A549 (cell line): ENCODE data around the gene CSGALNACT2. TPM values are rescaled to one million over a fixed set of nuclear protein-coding genes. Genes with fewer than 3 reads are reported as not detected.

Experiments used
- ATAC-seq, 2 experiments: fragments of 200-7000 bp in 1 of 2; fragments of >200 bp in 1 of 2; cut with Nextera tagmentation in 1 of 2; cut with Tn5 transposase in 1 of 2; 3 replicates each; pipeline versions ENCODE4 v1.8.0 to v1.9.1; 2018 to 2020; ENCODE audit warnings: mild to moderate bottlenecking in 1 of 2, moderate library complexity in 1 of 2
- CTCF ChIA-PET: fragments of 300-600 bp; sonication (Branson Sonifier 250); formaldehyde crosslinking; extraction: SDS; loops from one replicate; lab custom pipeline; 2021; ENCODE audit warnings: antibody characterized with exemption, inconsistent platforms; lab: Yijun Ruan, JAX
- POLR2A ChIA-PET: fragments of 350-600 bp; formaldehyde crosslinking; extraction: SDS; loops from one replicate; lab custom pipeline; 2021; ENCODE audit warnings: antibody characterized with exemption, inconsistent platforms; lab: Yijun Ruan, JAX
- DNase-seq, 2 experiments: peaks; one replicate each; pipeline versions ENCODE4 v3.0.0 to v3.0.0-alpha.2; 2011 to 2016; ENCODE audit warnings: low read depth in 1 of 2, low spot score in 1 of 2
- FAIRE-seq: peaks from 2 replicates; lab custom pipeline; 2011; peaks lifted over from hg19 to GRCh38; lab: Jason Lieb, UNC
- H3K27ac ChIP-seq, 2 experiments: fragments of >200 bp; sonication (Bioruptor Twin); formaldehyde crosslinking; 3 replicates each; pipeline ENCODE4 v1.5.1; 2016 to 2017
- H3K4me1 ChIP-seq: fragments of >200 bp; sonication (Bioruptor Twin); formaldehyde crosslinking; 3 replicates; pipeline ENCODE4 v1.6.1; 2016
- H3K4me2 ChIP-seq: fragments of >200 bp; sonication (Bioruptor Twin); formaldehyde crosslinking; 3 replicates; pipeline ENCODE4 v1.6.1; 2016
- H3K4me3 ChIP-seq: fragments of >200 bp; sonication (Bioruptor Twin); formaldehyde crosslinking; 3 replicates; pipeline ENCODE4 v1.5.1; 2016
- H3K9me3 ChIP-seq: fragments of >200 bp; sonication (Bioruptor Twin); formaldehyde crosslinking; 3 replicates; pipeline ENCODE4 v1.6.1; 2016
- CBX2 ChIP-seq: fragments of 200-600 bp; sonication (generic); IDR thresholded peaks from 2 replicates; pipeline ENCODE4 v1.6.1; 2016; ENCODE audit warnings: low read depth, mild to moderate bottlenecking, borderline replicate concordance
- CHD2 ChIP-seq: fragments of 150-350 bp; IDR thresholded peaks from 2 replicates; pipeline ENCODE4 v1.6.1; 2014; ENCODE audit warnings: low read length; ENCODE audit not compliant: partially characterized antibody
- EHMT2 ChIP-seq: fragments of 200-600 bp; sonication (generic); IDR thresholded peaks from 2 replicates; pipeline ENCODE4 v1.6.1; 2016; ENCODE audit warnings: antibody characterized with exemption, low read depth, mild to moderate bottlenecking, moderate library complexity
- ESRRA ChIP-seq: fragments of 150-350 bp; IDR thresholded peaks from 2 replicates; pipeline ENCODE4 v1.6.1; 2014; ENCODE audit warnings: mild to moderate bottlenecking, low read length, borderline replicate concordance
- FOSB ChIP-seq: fragments of 250-450 bp; sonication (Bioruptor Pico); IDR thresholded peaks from 2 replicates; pipeline ENCODE4 v1.5.0; 2020; ENCODE audit warnings: mild to moderate bottlenecking, moderate library complexity
- FOSL2 ChIP-seq, 2 experiments: fragments of 450-650 bp in 1 of 2; fragments of >200 bp in 1 of 2; sonication (Bioruptor Twin) in 1 of 2; formaldehyde crosslinking; IDR thresholded peaks; 2 replicates each; pipeline versions ENCODE4 v1.5.0 to v1.6.1; 2016 to 2020; ENCODE audit warnings: mild to moderate bottlenecking in 1 of 2, moderate library complexity in 1 of 2
- GATA3 ChIP-seq: IDR thresholded peaks from 2 replicates; pipeline ENCODE4 v1.6.1; 2012; ENCODE audit warnings: borderline replicate concordance
- HDAC2 ChIP-seq: fragments of 200-600 bp; sonication (generic); IDR thresholded peaks from 2 replicates; pipeline ENCODE4 v1.6.1; 2016
- HES2 ChIP-seq: fragments of >200 bp; sonication (Bioruptor Twin); formaldehyde crosslinking; IDR thresholded peaks from 2 replicates; pipeline ENCODE4 v1.6.1; 2016
- HEYL ChIP-seq: fragments of 250-450 bp; sonication (Bioruptor Pico); IDR thresholded peaks from 2 replicates; pipeline ENCODE4 v1.8.0; 2021; ENCODE audit warnings: mild to moderate bottlenecking, moderate library complexity
- JUN ChIP-seq, 2 experiments: fragments of >200 bp; sonication (Bioruptor Twin); formaldehyde crosslinking; IDR thresholded peaks; 2 replicates in 1 of 2; 3 replicates in 1 of 2; pipeline ENCODE4 v1.6.1; 2016 to 2017
- KDM1A ChIP-seq: fragments of 200-600 bp; sonication (generic); IDR thresholded peaks from 2 replicates; pipeline ENCODE4 v1.6.1; 2016; ENCODE audit warnings: low read depth, mild to moderate bottlenecking
- KDM5A ChIP-seq: fragments of 200-600 bp; sonication (generic); IDR thresholded peaks from 2 replicates; pipeline ENCODE4 v1.6.1; 2016; ENCODE audit warnings: antibody characterized with exemption, mild to moderate bottlenecking
- MAFK ChIP-seq: fragments of 450-650 bp; IDR thresholded peaks from 2 replicates; pipeline ENCODE4 v1.6.1; 2014; ENCODE audit not compliant: partially characterized antibody
- MAZ ChIP-seq: fragments of 150-350 bp; IDR thresholded peaks from 2 replicates; pipeline ENCODE4 v1.6.1; 2014; ENCODE audit warnings: antibody characterized with exemption, low read depth, low read length, borderline replicate concordance
- POLR2A ChIP-seq: IDR thresholded peaks from 2 replicates; pipeline ENCODE4 v1.6.1; 2012; ENCODE audit warnings: mild to moderate bottlenecking, low read length
- POLR2AphosphoS2 ChIP-seq: conservative IDR thresholded peaks from 2 replicates; pipeline ENCODE4 v1.6.1; 2012; ENCODE audit warnings: low read length, improper control_type of control experiment, inconsistent platforms
- RAD21 ChIP-seq, 2 experiments: fragments of >200 bp in 1 of 2; sonication (Bioruptor Twin) in 1 of 2; formaldehyde crosslinking in 1 of 2; IDR thresholded peaks in 1 of 2; conservative IDR thresholded peaks in 1 of 2; 2 replicates in 1 of 2; 3 replicates in 1 of 2; pipeline ENCODE4 v1.6.1; 2012 to 2018; ENCODE audit warnings: inconsistent platforms in 1 of 2
- RARB ChIP-seq: fragments of 250-450 bp; sonication (Bioruptor Pico); IDR thresholded peaks from 2 replicates; pipeline ENCODE4 v1.8.0; 2021; ENCODE audit warnings: mild to moderate bottlenecking, moderate library complexity
- RCOR1 ChIP-seq: fragments of 150-350 bp; IDR thresholded peaks from 2 replicates; pipeline ENCODE4 v1.6.1; 2014; ENCODE audit warnings: antibody characterized with exemption, low read length, low read depth
- SREBF2 ChIP-seq: fragments of 450-650 bp; IDR thresholded peaks from 2 replicates; pipeline ENCODE4 v1.6.1; 2014; ENCODE audit warnings: mild to moderate bottlenecking, moderate library complexity
- ZNF302 ChIP-seq: fragments of 250-450 bp; sonication (Bioruptor Pico); IDR thresholded peaks from 2 replicates; pipeline ENCODE4 v1.9.0; 2021; ENCODE audit warnings: inconsistent platforms, mild to moderate bottlenecking, moderate library complexity
- WGBS: methylation state at CpG from one replicate; pipeline ENCODE4 v1.1.6; 2017; ENCODE audit errors: missing lambda C conversion rate; 5-methylcytosine and 5-hydroxymethylcytosine counted together
- polyA plus RNA-seq, 4 experiments: library from polyadenylated mRNA; depleted of rRNA in 3 of 4; stranded (reverse); fragments of >200 nt; fragmentation: RNase III in 1 of 4; extraction: RNeasy Plus Mini Kit Qiagen cat#74134 plus additional on column Dnase treatment in 1 of 4; gene quantifications; 2 replicates in 3 of 4; 3 replicates in 1 of 4; pipeline ENCODE4 v1.2.3, GENCODE V29; 2011 to 2017

The CSGALNACT2 gene
- polyA plus RNA-seq, 2 of the 4 experiments (the other 2 are of a cell fraction) = 11.2 to 29.9 TPM

- ChIA-PET POLR2A (no interaction called here), CTCF (no interaction called here)
- H3K4me1 ChIP-seq = no peaks in the 10 kb centered on the region
- H3K9me3 ChIP-seq = no peaks in the 10 kb centered on the region
- no peak for TF ChIP-seq CBX2
- no peak for TF ChIP-seq KDM5A
- TF ChIP-seq GATA3 = no peak
- no peak for TF ChIP-seq RCOR1
- no peak for TF ChIP-seq HES2
- no peak for TF ChIP-seq SREBF2
- H3K4me2 ChIP-seq = no peak overlapping the region
- no peak overlapping the region for H3K4me3 ChIP-seq
- DNase-seq = no peak
- no peak for ATAC-seq
- FAIRE-seq = no peak
- WGBS = 61% methylated on average over 8 of the region's 8 CpGs
- no peak overlapping the region for H3K27ac ChIP-seq
These were observed 9.9 kb upstream of the CSGALNACT2 start for GRCh38 chr10:43128331-43128730.

DNA sequence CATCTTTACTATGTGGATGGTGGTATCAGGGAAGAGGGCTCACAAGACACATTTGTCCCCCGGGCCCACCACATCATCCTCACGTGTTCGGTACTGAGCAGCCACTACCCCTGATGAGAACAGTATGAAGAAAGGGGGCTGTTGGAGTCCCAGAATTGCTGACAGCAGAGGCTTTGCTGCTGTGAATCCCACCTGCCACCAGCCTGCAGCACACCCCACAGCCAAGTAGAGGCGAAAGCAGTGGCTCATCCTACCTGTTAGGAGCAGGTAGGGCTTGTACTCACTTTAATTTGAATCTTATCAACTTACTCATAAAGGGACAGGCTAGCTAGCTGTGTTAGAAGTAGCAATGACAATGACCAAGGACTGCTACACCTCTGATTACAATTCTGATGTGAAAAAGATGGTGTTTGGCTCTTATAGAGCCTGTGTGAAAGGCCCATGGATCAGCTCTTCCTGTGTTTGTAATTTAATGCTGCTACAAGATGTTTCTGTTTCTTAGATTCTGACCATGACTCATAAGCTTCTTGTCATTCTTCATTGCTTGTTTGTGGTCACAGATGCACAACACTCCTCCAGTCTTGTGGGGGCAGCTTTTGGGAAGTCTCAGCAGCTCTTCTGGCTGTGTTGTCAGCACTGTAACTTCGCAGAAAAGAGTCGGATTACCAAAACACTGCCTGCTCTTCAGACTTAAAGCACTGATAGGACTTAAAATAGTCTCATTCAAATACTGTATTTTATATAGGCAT is 9.1 kb upstream of the CSGALNACT2 start:
- H3K9me3 ChIP-seq = no peaks in the 10 kb centered on the region
- ATAC-seq = peak in 1 of 2 experiments; percentile 14; a peak in 2 of 6 replicates
- no peak overlapping the region for H3K27ac ChIP-seq
- TF ChIP-seq ESRRA (no peak), JUN (IDR thresholded peaks at IDR 0.05) (no peak), RARB (CRISPR knock-in tag) (no peak), POLR2A (no peak), ZNF302 (CRISPR knock-in tag) (no peak), POLR2AphosphoS2 (no peak), FOSL2 (IDR thresholded peaks at IDR 0.05) (no peak), FOSL2 (CRISPR knock-in tag; IDR thresholded peaks at IDR 0.05) (no peak), HEYL (CRISPR knock-in tag) (no peak)
- TF ChIP-seq, all 56 proteins: peak for 0
- Histone ChIP-seq H3K4me3 (no peak overlapping the region), H3K4me1 (0 out of 3 replicates have a peak, but pooled peaks cover 2% of the 10 kb centered on the region), H3K4me2 (no peak overlapping the region)
- FAIRE-seq (no peak), DNase-seq (no peak)
- ChIA-PET CTCF (no interaction called here), POLR2A (interaction anchor here (1.0 kb wide), 1 partner anchor 9 kb away, joined by 4 read pairs; the partner anchor contains the start of gene CSGALNACT2)
- 66% methylated on average over 6 of the region's 6 CpGs for WGBS

DNA sequence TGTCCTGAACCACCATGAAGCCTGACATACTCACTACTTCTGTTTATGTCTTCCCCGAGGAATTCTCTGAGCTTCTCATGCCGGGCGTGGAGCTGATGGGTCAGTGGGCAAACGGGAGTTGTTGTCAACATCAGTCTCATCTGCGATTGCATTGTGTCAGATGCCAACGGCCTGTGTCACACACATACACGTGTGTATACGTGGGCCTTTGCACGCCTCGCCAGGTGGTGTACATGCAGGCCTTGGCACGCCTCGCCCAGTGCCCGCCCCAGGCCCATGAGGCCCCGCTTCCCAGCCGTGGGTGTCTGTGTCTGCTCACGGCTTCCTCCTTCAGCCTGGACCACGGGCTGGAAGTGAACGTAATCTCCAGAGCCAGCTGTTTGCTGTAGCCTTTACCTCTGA is 7.5 kb upstream of the CSGALNACT2 start:
- H3K4me1 ChIP-seq = 0 out of 3 replicates have a peak, but pooled peaks cover 3% of the 10 kb centered on the region
- ChIA-PET CTCF (interaction anchor here (1.4 to 1.8 kb wide), 2 partner anchors 25 to 74 kb away, joined by 4 to 7 read pairs; no protein-coding TSS in a partner anchor), POLR2A (no interaction called here)
- FAIRE-seq = no peak
- H3K27ac ChIP-seq = no peak overlapping the region
- DNase-seq = no peak
- no peak overlapping the region for H3K4me3 ChIP-seq
- TF ChIP-seq KDM1A (no peak), HEYL (CRISPR knock-in tag) (no peak), RAD21 (conservative IDR thresholded peaks at IDR 0.05 in 1 of 2, IDR thresholded peaks at IDR 0.05 in 1 of 2) (no peak), HDAC2 (no peak), CHD2 (no peak), EHMT2 (no peak), FOSB (CRISPR knock-in tag) (no peak), JUN (IDR thresholded peaks at IDR 0.05) (no peak), GATA3 (no peak), MAZ (no peak), MAFK (no peak)
- 78% methylated on average over 18 of the region's 18 CpGs for WGBS
- no peaks in the 10 kb centered on the region for H3K9me3 ChIP-seq
- ATAC-seq = no peak
- no peak overlapping the region for H3K4me2 ChIP-seq
